ENCODE measurements around the gene STOML1. TPM values are rescaled to one million over a fixed set of nuclear protein-coding genes. Genes with fewer than 3 reads are reported as not detected.

The STOML1 gene
- total RNA-seq, 1 experiment from 2014 or later, result 2.5 TPM

DNA sequence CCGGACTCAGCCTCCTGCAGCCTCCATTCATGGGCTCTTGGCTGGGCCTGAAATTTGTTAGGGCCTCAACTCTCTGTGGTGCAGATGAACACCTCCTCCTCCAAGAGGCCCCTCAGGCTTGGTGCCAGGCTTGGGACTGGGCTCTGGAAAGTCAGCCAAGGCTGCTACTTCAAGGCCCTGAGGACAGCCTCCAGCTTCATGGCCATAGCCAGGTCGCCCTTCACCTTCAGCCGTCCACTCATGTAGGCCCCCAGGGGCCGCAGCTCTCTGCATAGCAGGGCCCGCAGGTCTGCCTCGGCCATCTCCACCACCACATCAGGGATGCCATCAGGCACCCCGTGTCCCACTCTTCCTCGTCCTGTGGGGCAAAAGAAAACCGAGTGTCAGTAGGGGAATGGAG, 8.3 kb downstream of the STOML1 start:
- Histone ChIP-seq H3K18ac (ENCODE audit: insufficient read length, low read depth, low read length) (no peak overlapping the region), H2BK15ac (ENCODE audit: low read depth, low read length) (no peak overlapping the region), H3K79me2 (ENCODE audit: insufficient read depth, low read length) (no peaks in the 10 kb centered on the region), H2BK12ac (ENCODE audit: insufficient read length, low read depth, low read length) (no peak overlapping the region), H3K27me3 (ENCODE audit: insufficient read depth, low read length) (no peaks in the 10 kb centered on the region), H2AK5ac (ENCODE audit: insufficient read length, low read length) (no peak overlapping the region), H3K79me1 (ENCODE audit: insufficient read depth, low read depth, low read length, poor library complexity, severe bottlenecking) (no peaks in the 10 kb centered on the region), H4K8ac (replicated peaks; ENCODE audit: insufficient read length, low read depth, low read length) (no peak overlapping the region), H3K9ac (ENCODE audit: extremely low read depth, insufficient read length, low read length) (no peak overlapping the region), H3K56ac (ENCODE audit: insufficient read length, low read depth, low read length) (no peak overlapping the region), H2BK5ac (ENCODE audit: insufficient read length, low read length) (no peak overlapping the region), H3K4ac (ENCODE audit: low read depth, low read length) (no peak overlapping the region), H3K23ac (ENCODE audit: insufficient read length, low read depth, low read length) (no peak overlapping the region), H2BK20ac (ENCODE audit: low read depth, low read length, poor library complexity, severe bottlenecking) (no peak overlapping the region), H3K4me2 (ENCODE audit: insufficient read depth, insufficient read length, low read length) (no peak overlapping the region), H4K91ac (ENCODE audit: insufficient read length, low read depth, low read length) (no peak overlapping the region), H3K14ac (ENCODE audit: insufficient read depth, low read length) (no peak overlapping the region), H3K9me3 (ENCODE audit: control insufficient read depth, low read depth, low read length) (no peaks in the 10 kb centered on the region), H4K5ac (ENCODE audit: insufficient read length, low read depth, low read length) (no peak overlapping the region), H3K23me2 (ENCODE audit: insufficient read length, low read depth, low read length, poor library complexity, severe bottlenecking) (no peaks in the 10 kb centered on the region), H3K4me1 (ENCODE audit: insufficient read depth, low read length) (no peaks in the 10 kb centered on the region), H4K20me1 (ENCODE audit: control insufficient read depth, insufficient read depth, insufficient read length) (no peaks in the 10 kb centered on the region), H2AFZ (ENCODE audit: low read length) (no peak overlapping the region), H3K27ac (ENCODE audit: insufficient read length, low read depth, low read length) (no peak overlapping the region), H3T11ph (ENCODE audit: low read length) (no peak overlapping the region), H2BK120ac (ENCODE audit: low read depth, low read length, poor library complexity, severe bottlenecking) (no peak overlapping the region)
- WGBS (ENCODE audit: extremely low coverage, insufficient read length, low lambda C conversion rate), result no CpG with 5 or more reads among the region's 9 CpGs
- H3K27me3 Mint-ChIP-seq (ENCODE audit: low read depth), result peaks cover 6% of the 10 kb centered on the region
- no peak overlapping the region for H3K27ac Mint-ChIP-seq
- H3K36me3 Mint-ChIP-seq (ENCODE audit: insufficient read depth in 1 of 3, low read depth in 3 of 3), result no peaks in the 10 kb centered on the region
- no peak overlapping the region for H3K4me3 Mint-ChIP-seq
- no peak for DNase-seq
- no peaks in the 10 kb centered on the region for H3K9me3 Mint-ChIP-seq
- TF ChIP-seq, protein P1, sequence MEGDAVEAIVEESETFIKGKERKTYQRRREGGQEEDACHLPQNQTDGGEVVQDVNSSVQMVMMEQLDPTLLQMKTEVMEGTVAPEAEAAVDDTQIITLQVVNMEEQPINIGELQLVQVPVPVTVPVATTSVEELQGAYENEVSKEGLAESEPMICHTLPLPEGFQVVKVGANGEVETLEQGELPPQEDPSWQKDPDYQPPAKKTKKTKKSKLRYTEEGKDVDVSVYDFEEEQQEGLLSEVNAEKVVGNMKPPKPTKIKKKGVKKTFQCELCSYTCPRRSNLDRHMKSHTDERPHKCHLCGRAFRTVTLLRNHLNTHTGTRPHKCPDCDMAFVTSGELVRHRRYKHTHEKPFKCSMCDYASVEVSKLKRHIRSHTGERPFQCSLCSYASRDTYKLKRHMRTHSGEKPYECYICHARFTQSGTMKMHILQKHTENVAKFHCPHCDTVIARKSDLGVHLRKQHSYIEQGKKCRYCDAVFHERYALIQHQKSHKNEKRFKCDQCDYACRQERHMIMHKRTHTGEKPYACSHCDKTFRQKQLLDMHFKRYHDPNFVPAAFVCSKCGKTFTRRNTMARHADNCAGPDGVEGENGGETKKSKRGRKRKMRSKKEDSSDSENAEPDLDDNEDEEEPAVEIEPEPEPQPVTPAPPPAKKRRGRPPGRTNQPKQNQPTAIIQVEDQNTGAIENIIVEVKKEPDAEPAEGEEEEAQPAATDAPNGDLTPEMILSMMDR (conservative IDR thresholded peaks at IDR 0.05), result no peak
- H3K4me1 Mint-ChIP-seq, result peaks cover 3 to 7% of the 10 kb centered on the region in 2 experiments; a peak in 3 of 4 replicates

All from H9 (cell line).